NCI-H2227 (cell line): ENCODE measurements around the gene PCP4L1.
"Not testable (repeated sequence)": the region's sequence is repeated elsewhere in the genome, so short reads cannot be mapped to it uniquely, and the experiment has no call there.

Source experiments
- DNase-seq: peaks from one replicate; lab custom pipeline; 2025; ENCODE audit not compliant: unreplicated experiment; lab: John Stamatoyannopoulos, UW

Gene PCP4L1

GRCh38 chr1:161313554-161314200 lies 55.1 kb downstream of the PCP4L1 start:
- peak; percentile 39 for DNase-seq

DNA sequence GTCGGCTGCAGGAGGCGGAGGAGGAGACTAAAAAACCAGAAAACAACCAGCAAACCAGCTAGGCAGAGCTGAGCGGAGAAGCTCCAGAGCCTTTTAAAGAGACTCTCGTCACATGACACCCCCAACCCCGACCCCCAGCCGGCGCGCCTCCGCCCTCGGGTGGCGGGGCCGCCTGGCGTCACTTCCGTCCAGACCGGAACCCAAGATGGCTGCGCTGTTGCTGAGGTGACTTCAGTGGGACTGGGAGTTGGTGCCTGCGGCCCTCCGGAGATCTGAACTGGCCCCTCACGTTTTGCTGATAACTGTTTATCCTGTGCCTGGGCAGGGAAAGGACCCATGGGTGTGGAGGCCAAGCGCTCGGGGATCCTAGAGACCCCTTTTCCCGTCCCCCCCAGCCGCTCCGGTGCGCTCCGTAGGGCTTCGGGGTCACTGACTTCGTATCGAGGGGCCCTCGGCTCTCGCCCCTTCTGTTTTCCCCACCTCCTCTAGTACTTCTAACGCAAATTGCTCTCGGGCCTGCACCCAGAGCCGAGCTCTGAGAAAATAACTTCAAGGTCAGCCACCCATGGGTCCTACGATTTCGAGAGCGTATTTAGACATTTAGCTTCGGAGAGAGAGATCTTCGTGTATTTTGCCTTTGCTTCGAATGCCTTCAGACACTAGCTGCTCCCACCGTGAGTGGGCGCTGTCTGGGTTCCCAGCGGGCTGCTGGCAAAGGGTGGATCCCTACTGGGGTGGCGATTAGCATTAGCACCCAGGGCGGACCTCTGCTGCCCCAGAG lies 55.8 kb downstream of the PCP4L1 start, which contains the start of gene SDHC:
Gene SDHC (plus strand): TSS at position 181 of the 781 bp plus-strand sequence. CDS start 25 bp downstream, at position 206.
- DNase-seq: peak; percentile 96

GRCh38 chr1:161315841-161316674 lies 57.5 kb downstream of the PCP4L1 start:
- DNase-seq: not testable (repeated sequence)

- DNase-seq: no peak
Observed at GRCh38 chr1:161324020-161324419, 65.5 kb downstream of the PCP4L1 start.

- no peak for DNase-seq
Observed at GRCh38 chr1:161330346-161330745, 71.8 kb downstream of the PCP4L1 start.

GRCh38 chr1:161333166-161333565 lies 74.6 kb downstream of the PCP4L1 start:
- DNase-seq: no peak
